GM19043 (cell line): ENCODE data around the gene CPN1.
"Not testable (repeated sequence)": the region's sequence is repeated elsewhere in the genome, so short reads cannot be mapped to it uniquely, and the experiment has no call there.

Experiments
- ATAC-seq: cut with Tn5 transposase; IDR thresholded peaks from one replicate; pipeline ENCODE4 v1.9.1; 2021; ENCODE audit warnings: low read depth; ENCODE audit not compliant: unreplicated experiment

The CPN1 gene

GRCh38 chr10:100082276-100082675 lies 607 bp upstream of the CPN1 start:
- not testable (repeated sequence) for ATAC-seq

- no peak for ATAC-seq
These were observed 4.9 kb downstream of the CPN1 start for GRCh38 chr10:100076750-100077149.

DNA sequence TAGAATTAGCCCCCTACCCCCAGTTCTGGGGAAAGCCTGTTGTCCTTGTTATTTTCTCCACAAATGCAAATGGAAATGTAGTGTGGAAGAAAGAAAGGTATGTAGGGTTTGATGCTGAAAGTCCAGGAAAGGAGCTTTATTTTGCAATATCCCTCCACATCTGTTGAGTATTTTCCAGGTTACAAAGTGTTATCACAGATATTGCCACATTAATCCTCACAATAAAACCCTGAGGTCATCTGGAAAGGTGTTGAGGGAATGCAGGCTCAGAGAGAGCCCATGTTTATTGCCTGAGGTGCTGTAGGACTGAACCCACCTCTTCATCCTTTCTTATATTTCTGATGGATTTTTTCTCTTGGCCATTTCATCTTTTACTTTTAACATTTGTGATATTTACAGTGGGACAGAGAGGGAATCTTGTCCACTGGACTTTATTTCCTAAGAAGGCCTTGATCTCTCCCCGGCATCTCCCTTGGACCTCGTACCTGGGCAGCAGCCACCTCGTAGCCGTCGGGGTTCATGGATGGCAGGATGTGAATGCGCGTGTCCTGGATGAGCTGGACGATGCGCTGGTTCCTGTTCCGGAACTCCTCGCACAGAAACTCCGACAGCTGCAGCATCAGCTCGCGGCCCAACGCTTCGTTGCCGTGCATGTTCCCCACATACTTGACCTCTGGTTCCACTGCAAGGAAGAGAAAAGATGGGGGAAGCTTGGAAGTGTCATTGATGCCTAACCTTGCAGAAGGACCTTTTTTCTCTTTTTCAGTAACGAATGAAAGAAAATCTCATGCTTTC lies 6.0 kb downstream of the CPN1 start:
- no peak for ATAC-seq

- no peak for ATAC-seq
These were observed 9.2 kb downstream of the CPN1 start for GRCh38 chr10:100072514-100072913.

- no peak for ATAC-seq
These were observed 10.1 kb downstream of the CPN1 start for GRCh38 chr10:100071529-100071928.

- no peak for ATAC-seq
These were observed 14.2 kb downstream of the CPN1 start for GRCh38 chr10:100067466-100067865.

- ATAC-seq: no peak
These were observed 16.5 kb downstream of the CPN1 start for GRCh38 chr10:100065084-100065660.

- no peak for ATAC-seq
These were observed 20.3 kb downstream of the CPN1 start for GRCh38 chr10:100061401-100061800.

DNA sequence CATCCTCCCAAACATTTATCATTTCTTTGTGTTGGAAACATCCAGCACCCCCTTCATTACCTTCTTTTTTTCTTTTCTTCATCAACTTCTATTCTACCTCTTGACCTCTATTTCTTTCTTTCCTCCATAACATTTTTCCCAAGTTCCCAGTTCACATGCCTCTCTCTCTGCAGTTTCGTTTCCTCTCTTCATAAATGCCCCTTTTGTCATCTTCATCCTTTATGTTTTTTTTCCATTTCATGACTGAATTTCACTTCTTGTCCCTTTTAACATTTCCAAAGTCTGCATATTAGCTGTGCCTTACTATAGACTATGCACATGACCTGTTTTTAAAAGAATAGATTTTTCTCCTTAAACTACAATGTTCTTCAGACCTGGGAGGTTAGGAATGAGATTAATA lies 23.7 kb downstream of the CPN1 start:
- no peak for ATAC-seq

GRCh38 chr10:100053686-100054460 lies 27.8 kb downstream of the CPN1 start:
- no peak for ATAC-seq

DNA sequence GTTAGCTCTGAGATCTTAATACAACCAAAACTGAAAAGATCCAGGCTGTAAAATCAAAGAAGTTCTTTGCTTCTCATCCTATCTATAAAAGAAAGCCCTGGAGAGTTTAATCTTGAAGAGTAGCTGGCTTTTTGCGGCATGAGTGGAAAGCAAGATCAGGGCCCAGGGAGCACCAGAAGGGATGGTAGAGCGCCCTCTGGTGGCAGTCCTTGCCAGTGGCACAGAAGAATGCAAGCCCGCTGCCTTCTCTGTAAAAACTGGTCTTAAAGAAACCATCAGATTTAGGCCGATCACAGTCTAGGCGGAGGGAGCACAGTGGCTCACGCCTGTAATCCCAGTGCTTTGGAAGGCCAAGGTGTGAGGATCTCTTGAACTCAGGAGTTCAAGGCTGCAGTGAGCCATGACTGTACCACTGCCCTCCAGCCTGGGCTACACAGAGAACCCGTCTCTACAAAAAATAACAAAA lies 35.6 kb downstream of the CPN1 start:
- no peak for ATAC-seq

- ATAC-seq: no peak
These were observed 36.1 kb downstream of the CPN1 start for GRCh38 chr10:100045592-100045991.

- ATAC-seq: no peak
These were observed 37.9 kb downstream of the CPN1 start for GRCh38 chr10:100043796-100044195.

DNA sequence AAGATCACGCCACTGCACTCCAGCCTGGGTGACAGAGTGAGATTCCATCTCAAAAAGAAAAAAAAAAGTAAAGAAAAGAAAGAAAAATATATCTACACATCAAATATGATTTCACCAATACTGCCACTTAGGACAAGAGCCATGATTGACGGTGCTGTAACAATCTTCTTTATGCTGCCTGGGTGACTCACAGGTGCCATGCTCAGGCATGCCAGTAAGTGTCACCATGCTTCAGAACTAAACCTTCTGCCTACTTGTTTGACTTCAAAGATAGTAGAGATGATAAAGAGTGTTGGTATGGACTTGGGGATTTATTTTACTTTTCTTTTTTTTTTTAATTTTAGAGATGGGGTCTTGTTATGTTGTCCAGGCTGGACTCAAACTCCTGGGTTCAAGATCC lies 38.3 kb downstream of the CPN1 start:
- no peak for ATAC-seq

- no peak for ATAC-seq
These were observed 40.2 kb downstream of the CPN1 start for GRCh38 chr10:100041306-100042002.

DNA sequence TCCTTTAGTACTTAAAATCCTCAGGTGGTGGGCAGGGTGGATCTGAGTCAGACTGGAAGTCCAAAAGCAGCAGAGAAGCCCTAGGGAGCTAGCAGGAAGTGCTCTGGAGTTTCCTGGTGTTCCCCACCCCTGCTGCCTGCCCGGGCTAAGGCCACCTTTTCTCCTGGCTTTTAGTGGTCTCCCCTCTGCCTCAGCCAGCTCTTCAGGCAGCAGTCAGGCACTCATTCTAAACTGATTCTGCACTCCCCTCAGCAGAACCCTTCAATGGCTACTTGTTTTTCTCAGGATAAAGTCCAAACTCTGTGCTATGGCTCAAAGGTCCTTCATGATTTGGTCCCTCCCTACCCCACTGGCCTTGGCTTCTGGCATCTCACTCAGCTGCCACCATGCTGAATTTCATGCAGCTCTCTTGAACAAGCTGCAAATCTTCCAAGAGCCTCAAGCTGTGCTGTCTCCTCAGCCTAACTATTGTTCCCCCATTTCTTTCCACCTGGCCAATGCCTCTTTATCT lies 43.1 kb downstream of the CPN1 start:
- no peak for ATAC-seq

GRCh38 chr10:100037758-100038315 lies 43.8 kb downstream of the CPN1 start:
- ATAC-seq: no peak

DNA sequence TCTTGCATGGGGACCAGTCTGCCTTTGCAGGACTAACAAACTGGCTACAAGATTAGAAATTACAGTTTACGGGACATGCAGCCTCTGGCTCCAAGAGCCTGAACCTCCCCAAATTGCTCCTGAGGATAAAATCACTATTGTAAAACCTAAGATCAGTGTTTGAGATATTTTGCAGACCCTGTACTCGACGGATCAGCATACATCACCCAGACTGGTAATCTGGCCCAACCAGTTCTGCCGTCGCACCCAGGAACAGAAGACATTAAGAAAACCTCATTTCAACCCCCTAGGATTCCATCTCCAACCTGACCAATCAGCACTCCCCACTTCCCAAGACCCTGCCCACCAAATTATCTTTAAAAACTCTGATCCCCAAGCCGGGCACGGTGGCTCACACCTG lies 44.8 kb downstream of the CPN1 start:
- no peak for ATAC-seq

DNA sequence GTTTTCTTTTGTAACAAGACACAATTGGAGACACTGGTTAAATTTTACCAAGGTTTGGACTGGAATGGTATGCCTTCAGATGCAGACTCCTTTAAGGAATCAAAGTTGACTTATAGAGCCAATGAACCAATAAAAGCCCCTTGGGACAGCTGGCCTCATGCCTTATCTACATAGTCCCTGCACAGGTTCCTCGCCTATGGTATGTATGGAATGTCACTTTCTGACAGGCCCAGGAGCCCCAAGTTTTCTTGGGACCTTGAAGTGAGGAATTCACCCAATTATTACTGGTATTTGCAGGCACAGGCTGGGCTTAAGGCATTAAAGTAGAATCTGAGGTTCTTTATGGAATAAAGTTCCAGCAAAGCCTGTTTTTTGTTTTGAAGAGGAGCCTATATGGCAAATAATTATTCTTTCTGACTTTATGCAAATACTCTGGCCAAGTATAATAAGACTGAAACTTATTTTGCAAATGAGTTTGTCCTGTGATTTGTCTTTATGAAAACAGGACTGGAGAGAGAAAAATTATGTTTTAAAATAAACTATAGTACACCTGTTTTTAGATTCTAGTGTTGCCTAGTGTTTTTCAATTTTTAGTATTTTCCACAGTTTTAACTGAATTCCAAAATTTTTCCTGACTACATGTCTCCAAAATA lies 47.8 kb downstream of the CPN1 start:
- no peak for ATAC-seq

DNA sequence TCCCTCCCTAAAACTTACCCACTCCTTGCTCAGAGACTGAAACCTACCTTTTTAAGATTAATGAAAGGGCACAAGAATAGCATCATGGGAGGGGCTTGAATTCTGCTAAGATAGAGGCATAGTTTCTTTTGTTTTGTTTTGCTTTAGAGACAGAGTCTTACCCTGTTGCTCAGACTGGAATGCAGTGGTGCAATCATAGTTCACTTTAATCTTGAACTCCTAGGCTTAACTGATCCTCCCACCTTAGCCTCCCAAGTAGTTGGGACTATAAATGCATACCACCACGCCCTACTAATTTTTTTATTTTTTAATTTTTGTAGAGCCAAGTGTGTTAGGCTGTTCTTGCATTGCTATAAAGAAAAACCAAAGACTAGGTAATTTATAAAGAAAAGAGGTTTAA lies 54.3 kb downstream of the CPN1 start:
- no peak for ATAC-seq
